Measurements from ENCODE around the gene RPS19.

DNA sequence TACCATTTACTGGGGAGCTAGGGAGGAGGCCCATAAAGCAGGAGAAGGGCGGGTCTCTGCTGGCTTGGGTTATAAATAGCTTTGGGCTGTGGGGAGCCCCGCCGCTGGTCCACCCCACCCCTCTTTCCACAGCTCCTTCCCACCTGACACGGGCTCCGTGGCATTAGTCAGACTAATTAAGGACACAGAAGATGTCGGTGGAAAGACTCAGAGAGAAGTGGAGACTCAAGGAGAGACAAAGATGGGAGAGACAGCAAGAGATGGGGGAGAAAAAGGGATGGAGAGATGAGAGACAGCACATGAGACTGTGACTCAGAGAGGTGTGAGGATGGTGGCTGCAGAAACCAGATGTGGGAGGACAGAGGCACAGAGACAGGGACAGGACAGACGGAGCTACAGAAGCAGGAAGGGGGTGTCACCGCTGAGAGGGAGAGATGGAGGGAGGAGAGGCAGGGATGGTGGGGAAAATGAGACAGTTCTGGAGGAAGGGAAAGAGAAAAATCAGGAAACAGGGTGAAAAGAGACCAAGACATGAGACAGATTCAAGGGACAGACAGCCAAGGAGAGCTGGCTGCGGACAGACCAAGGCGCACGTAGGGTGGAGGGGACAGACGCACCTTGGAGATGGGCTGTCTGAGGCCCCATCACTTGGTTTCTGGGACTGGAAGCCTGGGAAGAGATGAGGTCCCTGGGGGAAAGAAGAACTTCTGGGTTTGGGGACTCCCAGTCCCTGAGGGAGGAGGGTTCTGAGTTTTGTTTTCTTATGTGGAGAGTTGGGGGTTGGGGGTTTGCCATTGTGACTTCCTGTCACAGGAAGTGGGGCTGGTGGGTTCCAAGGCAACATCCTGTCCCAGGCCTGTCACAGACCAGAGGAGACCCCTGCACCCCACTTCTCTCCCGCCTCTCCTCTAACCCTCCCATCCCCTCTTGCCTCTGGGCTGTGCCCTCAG lies 27.0 kb downstream of the RPS19 start:
- TF ChIP-seq, protein P1, sequence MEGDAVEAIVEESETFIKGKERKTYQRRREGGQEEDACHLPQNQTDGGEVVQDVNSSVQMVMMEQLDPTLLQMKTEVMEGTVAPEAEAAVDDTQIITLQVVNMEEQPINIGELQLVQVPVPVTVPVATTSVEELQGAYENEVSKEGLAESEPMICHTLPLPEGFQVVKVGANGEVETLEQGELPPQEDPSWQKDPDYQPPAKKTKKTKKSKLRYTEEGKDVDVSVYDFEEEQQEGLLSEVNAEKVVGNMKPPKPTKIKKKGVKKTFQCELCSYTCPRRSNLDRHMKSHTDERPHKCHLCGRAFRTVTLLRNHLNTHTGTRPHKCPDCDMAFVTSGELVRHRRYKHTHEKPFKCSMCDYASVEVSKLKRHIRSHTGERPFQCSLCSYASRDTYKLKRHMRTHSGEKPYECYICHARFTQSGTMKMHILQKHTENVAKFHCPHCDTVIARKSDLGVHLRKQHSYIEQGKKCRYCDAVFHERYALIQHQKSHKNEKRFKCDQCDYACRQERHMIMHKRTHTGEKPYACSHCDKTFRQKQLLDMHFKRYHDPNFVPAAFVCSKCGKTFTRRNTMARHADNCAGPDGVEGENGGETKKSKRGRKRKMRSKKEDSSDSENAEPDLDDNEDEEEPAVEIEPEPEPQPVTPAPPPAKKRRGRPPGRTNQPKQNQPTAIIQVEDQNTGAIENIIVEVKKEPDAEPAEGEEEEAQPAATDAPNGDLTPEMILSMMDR (IDR thresholded peaks at IDR 0.05): no peak
- TF ChIP-seq POLR2A (IDR thresholded peaks at IDR 0.05): no peak
- no peak for TF ChIP-seq POLR2AphosphoS5 (IDR thresholded peaks at IDR 0.05)

All from prostate gland (tissue), 2 donors.